ENCODE results near the gene FKBP4.

FKBP4 gene

GRCh38 chr12:2812290-2813213, 17.8 kb downstream of the FKBP4 start, which contains the start of gene ITFG2:
Gene ITFG2 (plus strand): TSS chr12:2812668. CDS start chr12:2812761, 93 bp downstream.
- H3K4me1 ChIP-seq (ENCODE audit: insufficient read depth, low read length): peaks cover 22% of the 10 kb centered on the region
- H3K27ac ChIP-seq (ENCODE audit: low read length): peak within 1 kb of the TSS; percentile 93
- H4K20me1 ChIP-seq (ENCODE audit: insufficient read depth, low read length): no peaks in the 10 kb centered on the region; the same call in 1 of the 2 replicates
- no peak for TF ChIP-seq EZH2 (IDR thresholded peaks at IDR 0.05; ENCODE audit: borderline replicate concordance, low read depth, low read length, severe bottlenecking)
- TF ChIP-seq CTCF (IDR thresholded peaks at IDR 0.05; ENCODE audit: borderline replicate concordance, extremely low read depth, low read length, poor library complexity, severe bottlenecking): no peak
- ATAC-seq (ENCODE audit: insufficient read depth, low read depth) (peak; percentile 94), DNase-seq (peak; percentile 99)
- no peaks in the 10 kb centered on the region for H3K9me3 ChIP-seq (ENCODE audit: insufficient read depth, low read length, severe bottlenecking)
- peaks cover 12% of the 10 kb centered on the region for H3K36me3 ChIP-seq (ENCODE audit: insufficient read depth, low read length)
- peaks cover 36% of the 10 kb centered on the region for H3K79me2 ChIP-seq (ENCODE audit: insufficient read depth, low read length)
- no peaks in the 10 kb centered on the region for H3K27me3 ChIP-seq (ENCODE audit: insufficient read depth, low read length, poor library complexity)
- H2AFZ ChIP-seq (ENCODE audit: low read depth, low read length): peak within 1 kb of the TSS; percentile 96
- H3K9ac ChIP-seq (ENCODE audit: low read depth, low read length): peak within 1 kb of the TSS; percentile 70
- H3K4me2 ChIP-seq (ENCODE audit: insufficient read depth, low read length): peak within 1 kb of the TSS; percentile 74
- peak within 1 kb of the TSS; percentile 38 to 74 for H3K4me3 ChIP-seq (ENCODE audit: low read depth in 1 of 2, low read length in 2 of 2)

- Histone ChIP-seq H3K79me2 (ENCODE audit: insufficient read depth, low read length) (peaks cover 36% of the 10 kb centered on the region), H3K27ac (ENCODE audit: low read length) (peak overlapping the region; percentile 93), H4K20me1 (ENCODE audit: insufficient read depth, low read length) (peaks cover 4% of the 10 kb centered on the region; the same call in 1 of the 2 replicates), H3K4me3 (ENCODE audit: low read depth in 1 of 2, low read length in 2 of 2) (peak overlapping the region; percentile 38 to 74), H3K36me3 (ENCODE audit: insufficient read depth, low read length) (peaks cover 21% of the 10 kb centered on the region), H2AFZ (ENCODE audit: low read depth, low read length) (peak overlapping the region; percentile 85), H3K27me3 (ENCODE audit: insufficient read depth, low read length, poor library complexity) (no peaks in the 10 kb centered on the region), H3K4me1 (ENCODE audit: insufficient read depth, low read length) (peaks cover 22% of the 10 kb centered on the region), H3K4me2 (ENCODE audit: insufficient read depth, low read length) (peak overlapping the region; percentile 74), H3K9me3 (ENCODE audit: insufficient read depth, low read length, severe bottlenecking) (no peaks in the 10 kb centered on the region), H3K9ac (ENCODE audit: low read depth, low read length) (peak overlapping the region; percentile 70)
- no peak for TF ChIP-seq EZH2 (IDR thresholded peaks at IDR 0.05; ENCODE audit: borderline replicate concordance, low read depth, low read length, severe bottlenecking)
- peak; percentile 88 for TF ChIP-seq CTCF (IDR thresholded peaks at IDR 0.05; ENCODE audit: borderline replicate concordance, extremely low read depth, low read length, poor library complexity, severe bottlenecking)
- peak; percentile 63 for ATAC-seq (ENCODE audit: insufficient read depth, low read depth)
- peak; percentile 73 for DNase-seq
These were observed 18.7 kb downstream of the FKBP4 start for GRCh38 chr12:2813214-2814185.

- no peaks in the 10 kb centered on the region for H3K27me3 ChIP-seq (ENCODE audit: insufficient read depth, low read length, poor library complexity)
- no peak for TF ChIP-seq CTCF (IDR thresholded peaks at IDR 0.05; ENCODE audit: borderline replicate concordance, extremely low read depth, low read length, poor library complexity, severe bottlenecking)
- no peak for TF ChIP-seq EZH2 (IDR thresholded peaks at IDR 0.05; ENCODE audit: borderline replicate concordance, low read depth, low read length, severe bottlenecking)
- no peak overlapping the region for H3K4me2 ChIP-seq (ENCODE audit: insufficient read depth, low read length)
- no peak overlapping the region for H3K27ac ChIP-seq (ENCODE audit: low read length)
- H3K4me3 ChIP-seq (ENCODE audit: low read depth in 1 of 2, low read length in 2 of 2): no peak overlapping the region
- no peaks in the 10 kb centered on the region for H3K9me3 ChIP-seq (ENCODE audit: insufficient read depth, low read length, severe bottlenecking)
- DNase-seq: no peak
- no peaks in the 10 kb centered on the region for H3K4me1 ChIP-seq (ENCODE audit: insufficient read depth, low read length)
- H3K9ac ChIP-seq (ENCODE audit: low read depth, low read length): no peak overlapping the region
- peaks cover 4% of the 10 kb centered on the region; the same call in 1 of the 2 replicates for H4K20me1 ChIP-seq (ENCODE audit: insufficient read depth, low read length)
- peaks cover 12% of the 10 kb centered on the region for H3K79me2 ChIP-seq (ENCODE audit: insufficient read depth, low read length)
- ATAC-seq (ENCODE audit: insufficient read depth, low read depth): no peak
- H3K36me3 ChIP-seq (ENCODE audit: insufficient read depth, low read length): peaks cover 80% of the 10 kb centered on the region
- no peak overlapping the region for H2AFZ ChIP-seq (ENCODE audit: low read depth, low read length)
These were observed 25.0 kb downstream of the FKBP4 start for GRCh38 chr12:2819810-2820209.
